Peyer's patch (tissue), 4 donors: ENCODE data around the gene GYPB.
"Not testable (repeated sequence)": the region's sequence is repeated elsewhere in the genome, so short reads cannot be mapped to it uniquely, and the experiment has no call there.

Experiments used
- CTCF ChIP-seq, 6 experiments: fragments of 450-650 bp in 4 of 6; fragments of 200-600 bp in 2 of 6; sonication (generic) in 1 of 6; IDR thresholded peaks; one replicate each; pipeline ENCODE4 v1.5.1; 2017 to 2019; ENCODE audit warnings: antibody characterized with exemption in 6 of 6, mild to moderate bottlenecking in 3 of 6, moderate library complexity in 1 of 6
- POLR2A ChIP-seq, 2 donors: fragments of 450-650 bp; IDR thresholded peaks; one replicate each; pipeline ENCODE4 v1.5.1; 2017; ENCODE audit warnings: antibody characterized with exemption in 2 of 2, mild to moderate bottlenecking in 2 of 2, moderate library complexity in 2 of 2

DNA sequence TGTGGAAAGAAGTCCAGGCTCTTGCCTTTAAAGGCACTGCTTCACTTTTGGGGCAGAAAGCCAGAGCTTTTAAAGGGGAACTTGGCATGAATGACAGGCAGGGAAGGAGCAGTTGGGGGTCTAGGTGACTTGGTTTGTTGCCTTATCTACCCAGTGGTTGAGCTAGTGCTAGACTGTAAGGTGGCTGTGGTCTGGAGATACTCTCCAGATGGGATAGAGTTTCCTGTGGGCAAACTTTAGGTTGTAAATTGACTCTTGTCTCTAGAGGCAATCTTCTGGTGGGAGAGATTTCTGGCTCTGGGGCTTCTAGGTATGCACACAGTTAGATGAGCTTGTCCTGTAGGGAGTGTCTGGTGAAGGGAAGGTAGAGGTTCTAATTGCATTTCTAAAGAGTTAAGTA lies 43.7 kb downstream of the GYPB start:
- not testable (repeated sequence) for TF ChIP-seq POLR2A, CTCF (IDR thresholded peaks at IDR 0.05)
